ENCODE results near the gene TRIM22. TPM values are rescaled to one million over a fixed set of nuclear protein-coding genes. Genes with fewer than 3 reads are reported as not detected.

TRIM22 gene
- total and polyA plus RNA-seq, 5 donors from 2014 or later = 233 to 378 (median 267) TPM

- Histone ChIP-seq H3K27ac (ENCODE audit: insufficient read depth, low read length, poor library complexity, severe bottlenecking) (no peak overlapping the region), H3K9me3 (ENCODE audit: control insufficient read depth in 2 of 2, low read length in 2 of 2) (no peaks in the 10 kb centered on the region), H3K36me3 (ENCODE audit: control insufficient read depth, insufficient read depth, low read length) (no peaks in the 10 kb centered on the region), H3K4me1 (ENCODE audit: control insufficient read depth, insufficient read depth, low read length, poor library complexity, severe bottlenecking) (no peaks in the 10 kb centered on the region), H3K4me3 (ENCODE audit: low read depth, low read length) (no peak overlapping the region), H3K27me3 (ENCODE audit: control insufficient read depth, insufficient read depth, low read length) (no peaks in the 10 kb centered on the region)
- no peak overlapping the region for H3K27ac Mint-ChIP-seq
- H3K4me3 Mint-ChIP-seq = no peak overlapping the region
- H3K27me3 Mint-ChIP-seq = peaks cover 8% of the 10 kb centered on the region
- ATAC-seq (ENCODE audit: low read depth in 2 of 2) (no peak), DNase-seq (no peak)
- no peaks in the 10 kb centered on the region for H3K4me1 Mint-ChIP-seq
- H3K9me3 Mint-ChIP-seq = peaks cover 0 to 8% (median 0%) of the 10 kb centered on the region in 7 donors
- H3K36me3 Mint-ChIP-seq = no peaks in the 10 kb centered on the region
Measured at GRCh38 chr11:5749836-5750235, 60.2 kb downstream of the TRIM22 start.

GRCh38 chr11:5753943-5754342 is 64.4 kb downstream of the TRIM22 start, which contains the start of gene OR52N4:
Gene OR52N4 (plus strand): TSS chr11:5754243. CDS start chr11:5754741, 498 bp downstream.
- no peak for DNase-seq
- no peak for ATAC-seq (ENCODE audit: low read depth in 2 of 2)
- no peaks in the 10 kb centered on the region for H3K9me3 ChIP-seq (ENCODE audit: control insufficient read depth in 2 of 2, low read length in 2 of 2)
- Mint-ChIP-seq H3K9me3 (no peaks in the 10 kb centered on the region), H3K27me3 (peaks cover 10% of the 10 kb centered on the region), H3K36me3 (no peaks in the 10 kb centered on the region), H3K27ac (no peak within 1 kb of the TSS), H3K4me1 (no peaks in the 10 kb centered on the region), H3K4me3 (no peak within 1 kb of the TSS)
- H3K36me3 ChIP-seq (ENCODE audit: control insufficient read depth, insufficient read depth, low read length) = no peaks in the 10 kb centered on the region
- no peaks in the 10 kb centered on the region for H3K4me1 ChIP-seq (ENCODE audit: control insufficient read depth, insufficient read depth, low read length, poor library complexity, severe bottlenecking)
- no peak within 1 kb of the TSS for H3K4me3 ChIP-seq (ENCODE audit: low read depth, low read length)
- H3K27me3 ChIP-seq (ENCODE audit: control insufficient read depth, insufficient read depth, low read length) = no peaks in the 10 kb centered on the region
- no peak within 1 kb of the TSS for H3K27ac ChIP-seq (ENCODE audit: insufficient read depth, low read length, poor library complexity, severe bottlenecking)

Other genes starting within 250 kb of the TRIM22 start
- not detected for gene OR51I1, start 248.3 kb upstream of the TRIM22 start, total RNA-seq
- not detected for gene OR51I1, start 248.3 kb upstream of the TRIM22 start, polyA plus RNA-seq
- not detected for gene OR51I2, start 240.5 kb upstream of the TRIM22 start, total RNA-seq
- gene OR51I2, start 240.5 kb upstream of the TRIM22 start, polyA plus RNA-seq = not detected
- gene OR52D1, start 201.1 kb upstream of the TRIM22 start, total RNA-seq = not detected
- not detected for gene OR52D1, start 201.1 kb upstream of the TRIM22 start, polyA plus RNA-seq
- 0.49 TPM for gene UBQLN3, start 179.8 kb upstream of the TRIM22 start, total RNA-seq
- gene UBQLN3, start 179.8 kb upstream of the TRIM22 start, polyA plus RNA-seq = not detected
- 0.32 TPM for gene UBQLNL, start 173.1 kb upstream of the TRIM22 start, total RNA-seq
- not detected for gene UBQLNL, start 173.1 kb upstream of the TRIM22 start, polyA plus RNA-seq
- gene OR52H1, start 141.2 kb upstream of the TRIM22 start, total RNA-seq = 0.37 TPM
- not detected for gene OR52H1, start 141.2 kb upstream of the TRIM22 start, polyA plus RNA-seq
- gene OR52B6, start 108.9 kb upstream of the TRIM22 start, total RNA-seq = not detected
- not detected for gene OR52B6, start 108.9 kb upstream of the TRIM22 start, polyA plus RNA-seq
- not detected for gene TRIM6, start 93.2 kb upstream of the TRIM22 start, total RNA-seq
- gene TRIM6, start 93.2 kb upstream of the TRIM22 start, polyA plus RNA-seq = under 1 TPM in 1 of 4 donors, not detected in 3; 0.91 TPM
- 9.8 TPM for gene TRIM34, start 64.8 kb upstream of the TRIM22 start, total RNA-seq
- 10 to 100 TPM; 17.5 to 21.3 (median 19.5) TPM for gene TRIM34, start 64.8 kb upstream of the TRIM22 start, polyA plus RNA-seq
- gene TRIM5, start 4.7 kb upstream of the TRIM22 start, total RNA-seq = 15.2 TPM
- gene TRIM5, start 4.7 kb upstream of the TRIM22 start, polyA plus RNA-seq = 1 to 10 TPM; 6.0 to 7.7 (median 7.5) TPM
- gene OR56B1, start 46.7 kb downstream of the TRIM22 start, total RNA-seq = not detected
- gene OR56B1, start 46.7 kb downstream of the TRIM22 start, polyA plus RNA-seq = under 1 TPM in 1 of 4 donors, not detected in 3; 0.09 TPM
- gene OR52N4, start 64.5 kb downstream of the TRIM22 start, total RNA-seq = 1.6 TPM
- gene OR52N4, start 64.5 kb downstream of the TRIM22 start, polyA plus RNA-seq = 1 to 10 TPM in 2 of 4 donors, under 1 TPM in 1, not detected in 1; 0.79 to 2.7 (median 1.3) TPM
- not detected for gene OR52N5, start 93.6 kb downstream of the TRIM22 start, total RNA-seq
- not detected for gene OR52N5, start 93.6 kb downstream of the TRIM22 start, polyA plus RNA-seq
- gene OR52N1, start 101.5 kb downstream of the TRIM22 start, total RNA-seq = not detected
- gene OR52N1, start 101.5 kb downstream of the TRIM22 start, polyA plus RNA-seq = not detected
- not detected for gene OR52N2, start 119.1 kb downstream of the TRIM22 start, total RNA-seq
- not detected for gene OR52N2, start 119.1 kb downstream of the TRIM22 start, polyA plus RNA-seq
- not detected for gene OR52E6, start 152.1 kb downstream of the TRIM22 start, total RNA-seq
- gene OR52E6, start 152.1 kb downstream of the TRIM22 start, polyA plus RNA-seq = not detected
- not detected for gene OR52E8, start 167.9 kb downstream of the TRIM22 start, total RNA-seq
- gene OR52E8, start 167.9 kb downstream of the TRIM22 start, polyA plus RNA-seq = not detected
- gene OR52E4, start 190.8 kb downstream of the TRIM22 start, total RNA-seq = not detected
- not detected for gene OR52E4, start 190.8 kb downstream of the TRIM22 start, polyA plus RNA-seq
- gene OR52E5, start 203.4 kb downstream of the TRIM22 start, total RNA-seq = not detected
- gene OR52E5, start 203.4 kb downstream of the TRIM22 start, polyA plus RNA-seq = not detected

Data from CD4-positive, CD25-positive, alpha-beta regulatory T cell (primary cell).